ENCODE results near the gene TCF4.

TCF4 gene

GRCh38 chr18:55588111-55588869 is at the start of gene TCF4:
Gene TCF4 (minus strand): TSS chr18:55588192. CDS start chr18:55587116, 1,076 bp downstream.
- peak; percentile 60 for DNase-seq (ENCODE audit: low spot score)

GRCh38 chr18:55637204-55637603 is 49.2 kb upstream of the TCF4 start:
- no peak for DNase-seq (ENCODE audit: low spot score)

GRCh38 chr18:55635439-55635838 is 47.4 kb upstream of the TCF4 start:
- no peak for DNase-seq (ENCODE audit: low spot score)

DNA sequence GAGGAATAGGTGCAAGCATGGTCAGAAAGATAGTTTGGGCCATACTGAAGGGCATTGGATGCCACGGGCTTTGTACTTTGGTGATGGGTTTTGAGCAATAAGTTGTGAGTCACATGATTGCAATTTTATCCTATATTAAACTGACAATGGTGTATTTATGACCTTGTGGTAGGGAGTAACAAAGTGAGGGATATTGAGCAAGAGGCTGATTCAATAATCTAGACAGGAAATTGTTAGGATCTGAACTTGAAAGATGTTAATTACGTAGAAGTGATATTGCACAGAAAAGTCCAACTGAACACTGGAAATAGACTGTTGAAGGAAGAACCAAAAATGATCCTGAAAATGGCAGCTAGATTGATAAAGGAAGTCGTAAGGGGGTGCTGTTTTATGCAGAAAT is 46.6 kb upstream of the TCF4 start:
- DNase-seq (ENCODE audit: low spot score): no peak

GRCh38 chr18:55633032-55633431 is 45.0 kb upstream of the TCF4 start:
- DNase-seq (ENCODE audit: low spot score): no peak

GRCh38 chr18:55629133-55629532 is 41.1 kb upstream of the TCF4 start:
- no peak for DNase-seq (ENCODE audit: low spot score)

DNA sequence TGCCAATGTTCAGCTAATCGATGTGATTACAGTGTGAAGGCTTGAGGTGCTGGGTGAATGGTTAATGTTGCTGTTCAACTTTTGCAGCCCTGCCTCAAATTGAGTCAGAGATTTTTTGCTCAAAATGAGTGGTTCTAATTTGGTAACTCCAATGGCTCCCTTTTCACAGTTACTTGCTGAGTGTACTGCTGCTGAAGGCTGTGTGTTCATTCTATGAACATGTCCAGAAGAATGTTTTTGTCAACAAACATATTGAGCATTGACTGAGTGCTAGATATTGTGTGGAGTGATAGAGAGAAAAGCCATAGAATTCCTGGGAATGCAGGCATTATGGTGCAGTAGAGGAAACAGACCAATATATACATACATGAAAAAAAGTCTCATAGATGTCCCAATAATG is 39.0 kb upstream of the TCF4 start:
- no peak for DNase-seq (ENCODE audit: low spot score)

GRCh38 chr18:55625901-55626300 is 37.9 kb upstream of the TCF4 start:
- no peak for DNase-seq (ENCODE audit: low spot score)

- DNase-seq (ENCODE audit: low spot score): no peak
Observed at GRCh38 chr18:55623626-55624025, 35.6 kb upstream of the TCF4 start.

DNA sequence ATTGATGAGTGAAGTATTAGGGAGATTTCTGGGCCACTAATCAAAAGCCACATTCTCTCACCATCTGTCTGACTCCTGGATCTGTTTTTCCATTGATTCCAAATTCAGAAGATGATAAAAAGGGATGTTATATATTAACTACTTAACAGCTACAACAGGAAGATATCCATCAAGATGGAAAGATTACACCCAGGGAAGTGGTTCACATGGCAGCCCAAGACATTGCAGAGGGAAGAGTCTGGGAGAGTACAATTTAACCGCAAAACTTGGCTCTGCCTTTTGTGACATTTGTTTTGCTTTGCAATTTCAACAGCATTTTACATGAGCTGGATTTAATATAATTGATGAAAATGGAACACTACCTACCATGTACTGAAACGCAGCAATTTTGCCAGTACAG is 22.5 kb upstream of the TCF4 start:
- no peak for DNase-seq (ENCODE audit: low spot score)

DNA sequence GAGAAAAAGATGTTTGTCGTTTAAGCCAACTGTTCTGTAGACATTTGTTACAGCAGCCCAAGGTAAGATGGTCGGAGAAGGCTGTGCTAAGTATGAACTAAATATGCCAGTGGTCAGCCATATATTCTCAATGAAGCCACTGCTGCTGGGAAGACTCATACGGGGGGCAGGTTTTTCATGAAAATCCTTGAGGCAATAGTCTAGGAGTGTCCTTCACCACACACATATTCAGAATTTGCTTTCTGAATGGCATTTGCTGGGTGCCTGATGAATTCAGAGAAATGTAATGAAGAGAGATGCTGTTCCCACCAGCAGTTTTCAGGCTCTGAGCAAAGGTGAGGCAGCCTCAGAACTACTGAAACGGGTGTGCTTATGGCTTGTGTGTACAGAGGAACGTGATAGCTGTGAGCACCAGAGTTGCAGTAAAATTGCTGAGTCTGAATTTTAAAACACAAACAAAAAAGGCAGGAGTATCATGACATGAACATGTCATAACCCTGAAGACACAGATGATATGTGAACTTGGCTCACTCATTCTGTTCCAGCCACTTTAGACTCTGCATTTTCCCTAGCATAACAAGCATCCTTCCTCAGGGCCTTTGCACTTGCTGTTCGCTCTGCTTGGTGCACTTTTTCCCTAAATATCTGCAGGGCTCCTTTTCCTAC is 21.3 kb upstream of the TCF4 start:
- no peak for DNase-seq (ENCODE audit: low spot score)

GRCh38 chr18:55608497-55608896 is 20.5 kb upstream of the TCF4 start:
- no peak for DNase-seq (ENCODE audit: low spot score)

- no peak for DNase-seq (ENCODE audit: low spot score)
Observed at GRCh38 chr18:55607773-55608172, 19.8 kb upstream of the TCF4 start.

- DNase-seq (ENCODE audit: low spot score): no peak
Observed at GRCh38 chr18:55605733-55606338, 17.8 kb upstream of the TCF4 start.

DNA sequence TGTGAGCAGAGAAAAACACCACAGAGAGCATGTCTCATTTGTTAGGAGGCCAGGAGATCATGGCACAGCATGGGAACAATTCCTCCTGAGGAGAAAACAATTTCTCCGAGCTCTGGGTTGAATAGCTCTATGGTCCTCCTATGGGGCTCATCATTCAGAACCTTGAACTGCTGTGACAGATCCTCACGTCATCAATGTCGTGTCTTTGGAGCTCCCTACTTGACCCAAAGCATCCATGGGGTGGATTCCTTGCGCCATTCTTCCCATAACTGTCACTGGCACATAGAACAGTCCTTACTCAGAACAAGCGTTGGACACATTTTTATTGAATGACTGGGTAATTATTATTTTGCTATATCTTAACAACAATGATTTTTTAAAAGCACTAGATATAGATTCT is 15.8 kb upstream of the TCF4 start:
- DNase-seq (ENCODE audit: low spot score): no peak

GRCh38 chr18:55593888-55594287 is 5.9 kb upstream of the TCF4 start:
- no peak for DNase-seq (ENCODE audit: low spot score)

DNA sequence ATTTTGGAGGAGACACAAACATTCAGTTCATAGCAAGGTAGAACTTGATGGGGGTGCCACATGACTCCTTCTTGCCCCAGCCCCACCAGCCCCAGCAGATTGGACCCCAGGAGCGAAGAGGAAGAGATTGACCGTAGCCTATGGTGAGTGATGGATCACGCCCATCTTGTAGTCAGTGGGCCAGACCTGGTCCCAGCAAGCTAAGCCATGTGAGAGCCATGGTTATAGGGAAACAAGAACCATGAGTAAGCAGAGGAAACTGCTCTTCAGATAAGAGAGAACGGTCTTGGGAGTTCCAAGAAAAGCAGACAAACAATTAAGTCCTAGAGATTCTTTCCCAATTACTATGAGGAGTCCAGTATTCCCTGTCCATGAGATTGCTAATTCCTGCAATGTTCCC is 4.6 kb upstream of the TCF4 start:
- DNase-seq (ENCODE audit: low spot score): no peak

DNA sequence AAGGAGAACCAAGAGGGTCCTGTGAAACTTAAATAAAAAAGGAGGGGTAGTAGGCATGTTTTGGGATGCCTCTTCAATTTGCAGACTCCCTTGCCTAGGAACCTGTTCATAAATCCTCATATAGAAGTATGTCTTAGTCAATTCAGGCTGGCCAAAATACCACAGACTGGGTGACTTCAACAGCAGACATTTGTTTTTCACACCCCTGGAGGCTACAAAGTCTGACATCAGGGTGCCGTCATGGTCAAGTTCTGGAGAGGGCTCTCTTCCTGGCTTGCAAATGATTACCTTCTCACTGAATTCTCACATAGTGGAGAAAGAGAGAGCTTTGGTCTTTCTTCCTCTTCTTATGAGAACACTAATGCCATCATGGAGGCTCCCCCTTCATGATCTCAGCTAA is 4.1 kb upstream of the TCF4 start:
- no peak for DNase-seq (ENCODE audit: low spot score)

DNA sequence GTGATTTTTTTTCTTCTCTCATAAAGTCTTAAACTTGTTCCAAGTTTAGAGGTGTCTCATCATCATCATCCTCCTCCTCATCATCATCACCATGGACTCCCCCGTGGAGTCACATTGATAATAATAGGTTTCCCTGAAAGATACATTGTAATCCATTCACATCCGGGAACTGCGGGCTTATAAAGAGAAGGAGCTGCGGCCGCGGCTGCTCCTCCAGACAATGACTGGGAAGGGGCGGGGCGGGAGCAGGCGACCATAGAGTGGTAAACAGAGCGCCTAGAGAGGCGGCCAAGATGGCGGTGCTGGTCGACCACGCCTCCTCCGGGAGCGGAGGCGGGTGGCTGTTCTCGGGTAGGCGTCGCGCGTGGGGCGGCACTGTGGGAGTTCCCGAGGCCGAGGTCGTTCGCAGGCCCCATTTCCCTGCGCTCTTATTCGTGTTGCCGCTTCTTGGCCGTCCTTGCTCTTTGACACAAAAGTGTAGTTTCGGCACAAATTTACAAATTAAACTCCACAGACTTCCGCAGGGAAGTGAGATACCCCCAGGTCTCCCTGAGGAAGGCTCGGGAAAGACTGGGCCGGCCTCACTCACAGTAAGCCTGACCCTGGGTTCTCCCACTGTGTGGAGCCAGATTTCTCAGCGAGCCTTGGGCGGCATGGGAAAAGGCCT is 1.8 kb upstream of the TCF4 start:
- DNase-seq (ENCODE audit: low spot score): peak; percentile 92

DNA sequence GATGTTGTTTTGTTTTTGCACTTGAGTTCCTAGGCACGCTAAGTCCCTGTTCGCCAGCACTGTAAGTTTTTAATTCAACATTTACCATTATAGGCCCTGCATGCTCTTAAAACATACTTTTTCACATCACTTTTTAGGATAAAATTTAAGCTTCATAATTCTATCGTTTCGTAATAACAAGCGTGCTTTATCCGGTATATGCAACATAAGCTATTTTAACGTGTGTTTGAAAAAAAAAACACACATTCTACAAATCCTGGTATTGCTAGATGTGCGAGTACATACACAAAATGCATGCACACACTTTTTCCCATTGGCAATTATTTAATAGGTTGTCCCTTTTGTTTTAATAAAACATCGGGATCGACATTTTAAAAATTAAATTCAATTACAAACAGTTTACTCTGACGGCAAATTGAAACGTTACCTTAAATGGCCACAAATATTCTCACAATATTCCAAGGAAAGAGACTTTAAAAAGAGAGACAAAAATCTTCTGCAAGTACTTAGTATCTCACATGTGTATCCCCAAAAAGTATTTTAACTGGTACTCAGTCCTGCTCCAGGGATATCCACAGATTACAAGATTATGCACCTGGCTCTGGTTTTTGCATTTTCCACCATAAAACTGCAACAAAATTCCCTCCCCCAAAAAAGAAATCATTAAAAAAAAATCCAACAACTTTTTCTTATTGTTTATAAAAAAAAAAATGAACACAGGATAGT is 1.0 kb upstream of the TCF4 start:
- peak; percentile 47 for DNase-seq (ENCODE audit: low spot score)

- peak; percentile 50 for DNase-seq (ENCODE audit: low spot score)
Observed at GRCh38 chr18:55587418-55588110, 428 bp downstream of the TCF4 start.
